Panc1 (cell line): ENCODE measurements around the gene GNA12. TPM values are rescaled to one million over a fixed set of nuclear protein-coding genes. Genes with fewer than 3 reads are reported as not detected.

Source experiments
- ATAC-seq: fragments of 200-7000 bp; cut with Tn5 transposase; 2 replicates; pipeline ENCODE4 v1.9.1; 2020; ENCODE audit warnings: mild to moderate bottlenecking, moderate library complexity
- BruUV-seq: library from RNA; stranded (reverse); fragments of 400-500 nt; replicated peaks from 2 replicates; lab custom pipeline; 2021; lab: Mats Ljungman, UMichigan
- CTCF ChIA-PET: fragments of 300-600 bp; sonication (Branson Sonifier 250); formaldehyde crosslinking; loops from one replicate; lab custom pipeline; 2022; ENCODE audit warnings: antibody characterized with exemption; lab: Charles Lee
- POLR2A ChIA-PET: fragments of 300-600 bp; sonication (Branson Sonifier 250); formaldehyde crosslinking; loops from one replicate; lab custom pipeline; 2022; ENCODE audit warnings: antibody characterized with exemption; lab: Charles Lee
- DNase-seq: peaks from one replicate; pipeline ENCODE4 v3.0.0-alpha.2; 2010; ENCODE audit warnings: low read depth, low spot score
- H3K27ac ChIP-seq: 2 replicates; pipeline ENCODE4 v1.5.1; 2011; ENCODE audit warnings: mild to moderate bottlenecking, low read length, inconsistent platforms
- H3K27me3 ChIP-seq: fragments of 200-500 bp; sonication (Bioruptor generic); 2 replicates; pipeline ENCODE4 v1.6.0; 2014; ENCODE audit warnings: low read length, inconsistent platforms; ENCODE audit not compliant: control insufficient read depth, insufficient read depth
- H3K36me3 ChIP-seq: fragments of 200-500 bp; sonication (Bioruptor generic); 2 replicates; pipeline ENCODE4 v1.5.1; 2014; ENCODE audit warnings: inconsistent platforms, mild to moderate bottlenecking, low read length, moderate library complexity; ENCODE audit not compliant: control insufficient read depth, insufficient read depth
- H3K4me1 ChIP-seq: 2 replicates; pipeline ENCODE4 v1.5.1; 2011; ENCODE audit warnings: inconsistent platforms, mild to moderate bottlenecking, low read length, moderate library complexity; ENCODE audit not compliant: control insufficient read depth, insufficient read depth
- H3K4me3 ChIP-seq, 2 experiments: 2 replicates each; pipeline ENCODE4 v1.5.1; 2011 to 2012; ENCODE audit warnings: low read depth in 2 of 2, low read length in 2 of 2, mild to moderate bottlenecking in 2 of 2, inconsistent platforms in 1 of 2, moderate library complexity in 1 of 2
- H3K9me3 ChIP-seq: fragments of 200-500 bp; sonication (Bioruptor generic); 2 replicates; pipeline ENCODE4 v1.5.1; 2014; ENCODE audit warnings: low read depth, mild to moderate bottlenecking, inconsistent platforms, low read length, moderate library complexity; ENCODE audit not compliant: control insufficient read depth, insufficient read depth
- POLR2AphosphoS5 ChIP-seq: IDR thresholded peaks from 2 replicates; pipeline ENCODE4 v1.6.1; 2012; ENCODE audit warnings: mild to moderate bottlenecking, low read depth, low read length, moderate library complexity
- SIN3A ChIP-seq: IDR thresholded peaks from 2 replicates; pipeline ENCODE4 v1.6.1; 2012; ENCODE audit warnings: low read depth, mild to moderate bottlenecking, low read length, moderate library complexity, borderline replicate concordance; ENCODE audit not compliant: insufficient read depth
- TCF7L2 ChIP-seq: IDR thresholded peaks from 2 replicates; pipeline ENCODE4 v1.6.1; 2011; ENCODE audit warnings: mild to moderate bottlenecking, low read depth, low read length, inconsistent platforms
- in situ Hi-C: cut with HindIII; loops from 2 replicates; pipeline ENCODE4 v1.10.0; 2016; ENCODE audit warnings: low sequenced_read_pairs, low pct_unique_long_range_greater_than_20kb
- intact Hi-C: fragments of 100-400 bp; cut with micrococcal nuclease; formaldehyde crosslinking; loops from one replicate; pipeline ENCODE4 v1.10.0; 2022; ENCODE audit not compliant: unreplicated experiment
- total RNA-seq: library from RNA; stranded (reverse); gene quantifications from one replicate; pipeline ENCODE4 v1.2.1, GENCODE V29; 2021; ENCODE audit not compliant: unreplicated experiment
- TF ChIP-seq, protein P1 (sequence below), 2 experiments: IDR thresholded peaks; 2 replicates each; pipeline ENCODE4 v1.6.1; 2011 to 2012; ENCODE audit warnings: low read depth in 2 of 2, control low read depth in 1 of 2, low read length in 1 of 2, mild to moderate bottlenecking in 1 of 2, moderate library complexity in 1 of 2; ENCODE audit not compliant: insufficient read depth in 1 of 2
- TF ChIP-seq, protein P2 (sequence below): fragments of 450-650 bp; IDR thresholded peaks from 2 replicates; pipeline ENCODE4 v1.5.1; 2017; ENCODE audit warnings: mild to moderate bottlenecking

The GNA12 gene
- total RNA-seq, 1 experiment from 2014 or later: 139 TPM

- BruUV-seq: no TSS peak
- in situ Hi-C loops: no loop called here
- TF ChIP-seq, protein P1, sequence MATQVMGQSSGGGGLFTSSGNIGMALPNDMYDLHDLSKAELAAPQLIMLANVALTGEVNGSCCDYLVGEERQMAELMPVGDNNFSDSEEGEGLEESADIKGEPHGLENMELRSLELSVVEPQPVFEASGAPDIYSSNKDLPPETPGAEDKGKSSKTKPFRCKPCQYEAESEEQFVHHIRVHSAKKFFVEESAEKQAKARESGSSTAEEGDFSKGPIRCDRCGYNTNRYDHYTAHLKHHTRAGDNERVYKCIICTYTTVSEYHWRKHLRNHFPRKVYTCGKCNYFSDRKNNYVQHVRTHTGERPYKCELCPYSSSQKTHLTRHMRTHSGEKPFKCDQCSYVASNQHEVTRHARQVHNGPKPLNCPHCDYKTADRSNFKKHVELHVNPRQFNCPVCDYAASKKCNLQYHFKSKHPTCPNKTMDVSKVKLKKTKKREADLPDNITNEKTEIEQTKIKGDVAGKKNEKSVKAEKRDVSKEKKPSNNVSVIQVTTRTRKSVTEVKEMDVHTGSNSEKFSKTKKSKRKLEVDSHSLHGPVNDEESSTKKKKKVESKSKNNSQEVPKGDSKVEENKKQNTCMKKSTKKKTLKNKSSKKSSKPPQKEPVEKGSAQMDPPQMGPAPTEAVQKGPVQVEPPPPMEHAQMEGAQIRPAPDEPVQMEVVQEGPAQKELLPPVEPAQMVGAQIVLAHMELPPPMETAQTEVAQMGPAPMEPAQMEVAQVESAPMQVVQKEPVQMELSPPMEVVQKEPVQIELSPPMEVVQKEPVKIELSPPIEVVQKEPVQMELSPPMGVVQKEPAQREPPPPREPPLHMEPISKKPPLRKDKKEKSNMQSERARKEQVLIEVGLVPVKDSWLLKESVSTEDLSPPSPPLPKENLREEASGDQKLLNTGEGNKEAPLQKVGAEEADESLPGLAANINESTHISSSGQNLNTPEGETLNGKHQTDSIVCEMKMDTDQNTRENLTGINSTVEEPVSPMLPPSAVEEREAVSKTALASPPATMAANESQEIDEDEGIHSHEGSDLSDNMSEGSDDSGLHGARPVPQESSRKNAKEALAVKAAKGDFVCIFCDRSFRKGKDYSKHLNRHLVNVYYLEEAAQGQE (IDR thresholded peaks at IDR 0.05; ENCODE audit: insufficient read depth in 1 of 2, low read depth in 2 of 2, low read length in 1 of 2): no peak
- TF ChIP-seq POLR2AphosphoS5: no peak
- no peak for TF ChIP-seq TCF7L2
- TF ChIP-seq SIN3A: no peak
- TF ChIP-seq, protein P2, sequence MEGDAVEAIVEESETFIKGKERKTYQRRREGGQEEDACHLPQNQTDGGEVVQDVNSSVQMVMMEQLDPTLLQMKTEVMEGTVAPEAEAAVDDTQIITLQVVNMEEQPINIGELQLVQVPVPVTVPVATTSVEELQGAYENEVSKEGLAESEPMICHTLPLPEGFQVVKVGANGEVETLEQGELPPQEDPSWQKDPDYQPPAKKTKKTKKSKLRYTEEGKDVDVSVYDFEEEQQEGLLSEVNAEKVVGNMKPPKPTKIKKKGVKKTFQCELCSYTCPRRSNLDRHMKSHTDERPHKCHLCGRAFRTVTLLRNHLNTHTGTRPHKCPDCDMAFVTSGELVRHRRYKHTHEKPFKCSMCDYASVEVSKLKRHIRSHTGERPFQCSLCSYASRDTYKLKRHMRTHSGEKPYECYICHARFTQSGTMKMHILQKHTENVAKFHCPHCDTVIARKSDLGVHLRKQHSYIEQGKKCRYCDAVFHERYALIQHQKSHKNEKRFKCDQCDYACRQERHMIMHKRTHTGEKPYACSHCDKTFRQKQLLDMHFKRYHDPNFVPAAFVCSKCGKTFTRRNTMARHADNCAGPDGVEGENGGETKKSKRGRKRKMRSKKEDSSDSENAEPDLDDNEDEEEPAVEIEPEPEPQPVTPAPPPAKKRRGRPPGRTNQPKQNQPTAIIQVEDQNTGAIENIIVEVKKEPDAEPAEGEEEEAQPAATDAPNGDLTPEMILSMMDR: no peak
- ATAC-seq (no peak), DNase-seq (no peak)
- Histone ChIP-seq H3K27ac (0 out of 2 replicates have a peak overlapping the region, but pooled peaks have one; percentile 53), H3K4me1 (peaks cover 34% of the 10 kb centered on the region), H3K9me3 (no peaks in the 10 kb centered on the region), H3K4me3 (no peak overlapping the region; a peak in 1 of 4 replicates), H3K27me3 (no peaks in the 10 kb centered on the region), H3K36me3 (no peaks in the 10 kb centered on the region)
- ChIA-PET POLR2A (no interaction called here), CTCF (no interaction called here)
- intact Hi-C loops: no loop called here
These were observed 15.8 kb upstream of the GNA12 start for GRCh38 chr7:2859952-2860351.

DNA sequence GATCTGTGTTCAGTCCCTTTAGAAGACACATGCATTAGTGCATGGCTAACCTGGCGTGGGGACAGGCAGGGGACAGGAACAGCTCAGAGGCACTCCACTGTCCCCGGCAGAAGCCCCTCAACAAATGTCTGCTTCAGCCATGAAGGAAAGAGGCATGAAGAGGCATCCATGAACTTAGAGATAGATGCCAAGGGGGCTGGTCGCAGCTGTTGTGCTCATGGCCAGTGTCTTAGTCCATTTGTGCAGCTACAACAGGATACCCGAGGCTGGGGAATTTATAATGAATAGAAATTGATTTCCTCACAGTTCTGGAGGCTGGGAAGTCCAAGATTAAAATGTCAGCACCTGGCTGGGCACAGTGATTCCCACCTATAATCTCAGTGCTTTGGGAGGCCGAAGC, 14.5 kb upstream of the GNA12 start:
- intact Hi-C loops: no loop called here
- ChIA-PET POLR2A (no interaction called here), CTCF (interaction anchor here (0.6 to 0.9 kb wide), 2 partner anchors 28 to 1298 kb away, joined by 3 to 4 read pairs; no protein-coding TSS in a partner anchor)
- BruUV-seq: no TSS peak
- H3K9me3 ChIP-seq: no peaks in the 10 kb centered on the region
- no peak overlapping the region for H3K27ac ChIP-seq
- TF ChIP-seq SIN3A (no peak), TCF7L2 (no peak), POLR2AphosphoS5 (no peak)
- TF ChIP-seq, protein P1 (IDR thresholded peaks at IDR 0.05; ENCODE audit: insufficient read depth in 1 of 2, low read depth in 2 of 2, low read length in 1 of 2): no peak
- TF ChIP-seq, protein P2: no peak
- no peak for ATAC-seq
- DNase-seq: no peak
- H3K27me3 ChIP-seq: no peaks in the 10 kb centered on the region
- H3K4me1 ChIP-seq: peaks cover 20% of the 10 kb centered on the region
- no peaks in the 10 kb centered on the region for H3K36me3 ChIP-seq
- H3K4me3 ChIP-seq: no peak overlapping the region
- in situ Hi-C loops: no loop called here
